HepG2 (cell line): ENCODE data around the gene CDK9. TPM values are rescaled to one million over a fixed set of nuclear protein-coding genes. Genes with fewer than 3 reads are reported as not detected.

Experiments used
- ATAC-seq: fragments of 200-7000 bp; cut with Tn5 transposase; 3 replicates; pipeline ENCODE4 v1.9.1; 2020; ENCODE audit warnings: mild to moderate bottlenecking, moderate library complexity
- BruUV-seq: library from RNA; stranded (reverse); fragments of 400-500 nt; replicated peaks from 2 replicates; lab custom pipeline; 2021; lab: Mats Ljungman, UMichigan
- CTCF ChIA-PET: fragments of 300-600 bp; formaldehyde crosslinking; extraction: SDS; loops from one replicate; lab custom pipeline; 2021; ENCODE audit warnings: low total read pairs, inconsistent platforms, low intra/inter-chr PET ratio; lab: Yijun Ruan, JAX
- POLR2A ChIA-PET: fragments of 350-600 bp; sonication (Branson Sonifier 250); formaldehyde crosslinking; loops from one replicate; lab custom pipeline; 2020; ENCODE audit warnings: antibody characterized with exemption, inconsistent platforms; lab: Yijun Ruan, JAX
- DNase-seq: peaks from one replicate; pipeline ENCODE4 v3.0.0-alpha.2; 2015; ENCODE audit warnings: low spot score
- FAIRE-seq: peaks from 3 replicates; lab custom pipeline; 2011; peaks lifted over from hg19 to GRCh38; lab: Jason Lieb, UNC
- H2AFZ ChIP-seq: one replicate; pipeline ENCODE4 v1.6.1; 2011; ENCODE audit warnings: low read length, inconsistent platforms
- H3K27ac ChIP-seq: fragments of 300-600 bp; 3 replicates; pipeline ENCODE4 v1.8.0; 2011; ENCODE audit warnings: mixed run types, mild to moderate bottlenecking, mixed read lengths, low read length, inconsistent platforms; ENCODE audit not compliant: insufficient read depth; ENCODE audit errors: extremely low read length
- H3K27me3 ChIP-seq, 2 experiments: fragments of 200-600 bp in 1 of 2; 2 replicates in 1 of 2; 3 replicates in 1 of 2; pipeline versions ENCODE4 v1.6.0 to v1.8.0; 2011; ENCODE audit warnings: low read length in 2 of 2, mild to moderate bottlenecking in 2 of 2, moderate library complexity in 2 of 2, inconsistent platforms in 1 of 2; ENCODE audit not compliant: insufficient read depth in 2 of 2, control insufficient read depth in 1 of 2
- H3K36me3 ChIP-seq, 2 experiments: fragments of 200-600 bp in 1 of 2; replicated peaks in 1 of 2; 2 replicates in 1 of 2; 3 replicates in 1 of 2; pipeline versions ENCODE4 v1.5.1 to v1.8.0; 2011; ENCODE audit warnings: low read length in 2 of 2, inconsistent platforms in 1 of 2; ENCODE audit not compliant: insufficient read depth in 2 of 2, control insufficient read depth in 1 of 2
- H3K4me1 ChIP-seq: 2 replicates; pipeline ENCODE4 v1.5.1; 2012; ENCODE audit warnings: low read length, inconsistent platforms; ENCODE audit not compliant: insufficient read depth
- H3K4me2 ChIP-seq: 2 replicates; pipeline ENCODE4 v1.6.0; 2011; ENCODE audit warnings: low read depth, low read length, inconsistent platforms
- H3K4me3 ChIP-seq, 3 experiments: fragments of 200-600 bp in 1 of 3; sonication (generic), shearing (Covaris generic) in 1 of 3; replicated peaks in 1 of 3; 2 replicates each; pipeline ENCODE4 v1.5.1; 2011 to 2016; ENCODE audit warnings: low read length in 3 of 3, inconsistent platforms in 2 of 3, low read depth in 2 of 3, mild to moderate bottlenecking in 2 of 3, control low read depth in 1 of 3, mixed read lengths in 1 of 3; ENCODE audit not compliant: insufficient read depth in 1 of 3
- H3K79me2 ChIP-seq: one replicate; pipeline ENCODE4 v1.6.1; 2011; ENCODE audit warnings: low read length, inconsistent platforms; ENCODE audit not compliant: insufficient read depth
- H3K9ac ChIP-seq: 2 replicates; pipeline ENCODE4 v1.6.0; 2011; ENCODE audit warnings: mild to moderate bottlenecking, low read depth, low read length, inconsistent platforms; ENCODE audit not compliant: insufficient read depth
- H3K9me3 ChIP-seq: 2 replicates; pipeline ENCODE4 v1.5.1; 2012; ENCODE audit warnings: mild to moderate bottlenecking, low read length
- H4K20me1 ChIP-seq: 2 replicates; pipeline ENCODE4 v1.6.0; 2011; ENCODE audit warnings: inconsistent platforms, mild to moderate bottlenecking, low read length, moderate library complexity; ENCODE audit not compliant: insufficient read depth
- BHLHE40 ChIP-seq: IDR thresholded peaks from 2 replicates; pipeline ENCODE4 v1.6.1; 2011; ENCODE audit warnings: low read length, improper control_type of control experiment
- ETV6 ChIP-seq: sonication (generic); formaldehyde crosslinking; conservative IDR thresholded peaks from 2 replicates; pipeline ENCODE4 v1.4.0; 2020; ENCODE audit warnings: missing genetic modification reagents
- RFXAP ChIP-seq: sonication (generic); formaldehyde crosslinking; IDR thresholded peaks from 2 replicates; pipeline ENCODE4 v1.4.0; 2020; ENCODE audit warnings: missing genetic modification reagents, borderline replicate concordance
- ZMYM4 ChIP-seq: sonication (generic); formaldehyde crosslinking; IDR thresholded peaks from 2 replicates; pipeline ENCODE4 v1.8.1; 2023; ENCODE audit warnings: mild to moderate bottlenecking, missing genetic modification reagents
- ZNF205 ChIP-seq: IDR thresholded peaks from 2 replicates; pipeline ENCODE4 v1.6.1; 2018; ENCODE audit warnings: missing biosample characterization, missing genetic modification reagents
- WGBS: methylation state at CpG from one replicate; pipeline ENCODE4 v1.1.6; 2017; ENCODE audit warnings: low lambda C conversion rate; 5-methylcytosine and 5-hydroxymethylcytosine counted together
- in situ Hi-C: cut with HindIII; loops from 2 replicates; pipeline ENCODE4 v1.10.0; 2017; ENCODE audit warnings: low pct_unique_long_range_greater_than_20kb; ENCODE audit not compliant: extremely low pct_ligation_motif_present
- intact Hi-C: fragments of 100-400 bp; cut with micrococcal nuclease; formaldehyde crosslinking; loops from one replicate; pipeline ENCODE4 v1.10.0; 2022; ENCODE audit not compliant: unreplicated experiment
- polyA plus RNA-seq, 8 experiments: library from polyadenylated mRNA; depleted of rRNA in 3 of 8; stranded (reverse) in 7 of 8; unstranded in 1 of 8; fragments of >200 nt; fragmentation: Illumina TruSeq in 4 of 8; extraction: Trizol in 4 of 8; gene quantifications; 2 replicates each; pipeline versions ENCODE4 v1.2.1 to v1.2.3, GENCODE V29; 2011 to 2016; ENCODE audit warnings: low read depth in 4 of 8, missing spikeins in 1 of 8, mixed read lengths in 1 of 8; ENCODE audit not compliant: insufficient read depth in 1 of 8
- total RNA-seq, 5 experiments: library from RNA; depleted of rRNA; stranded (reverse); fragments of >200 nt; fragmentation: Illumina TruSeq; extraction: Trizol; gene quantifications; 2 replicates each; pipeline ENCODE4 v1.2.3, GENCODE V29; 2016; ENCODE audit warnings: low read depth in 1 of 5
- TF ChIP-seq, protein P1 (sequence below): sonication (generic); formaldehyde crosslinking; IDR thresholded peaks from 2 replicates; pipeline ENCODE4 v1.5.0; 2020; ENCODE audit warnings: mild to moderate bottlenecking, missing genetic modification reagents
- TF ChIP-seq, protein P2 (sequence below): sonication (generic); formaldehyde crosslinking; IDR thresholded peaks from 2 replicates; pipeline ENCODE4 v1.9.0; 2021; ENCODE audit warnings: mild to moderate bottlenecking, missing genetic modification reagents

Gene CDK9
- total and polyA plus RNA-seq, 2 of the 13 experiments (the other 11 are each of a cell fraction or from before 2014, with no cell fraction given): 16.8 to 21.5 TPM

DNA sequence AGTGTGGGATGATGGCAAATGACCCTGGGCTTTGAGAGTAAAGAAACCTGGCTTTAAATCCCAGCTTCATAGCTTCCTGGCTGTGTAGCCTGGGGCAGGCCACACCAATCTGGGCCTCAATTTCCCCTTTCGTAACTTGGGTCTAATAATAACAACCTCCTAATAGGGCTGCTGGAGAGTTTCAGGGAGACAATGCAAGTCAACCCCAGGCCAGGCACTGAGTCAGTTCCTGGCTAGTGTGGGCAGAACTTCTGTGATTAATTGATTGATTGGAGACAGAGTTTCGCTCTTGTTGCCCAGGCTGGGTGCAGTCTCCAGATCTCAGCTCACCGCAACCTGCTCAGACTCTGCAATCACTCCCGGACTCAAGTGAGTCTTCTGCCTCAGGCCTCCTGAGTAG is 4.0 kb upstream of the CDK9 start:
- Histone ChIP-seq H3K9ac (no peak overlapping the region), H2AFZ (no peak overlapping the region), H3K4me2 (no peak overlapping the region), H3K4me1 (peaks cover 32% of the 10 kb centered on the region), H3K36me3 (no peaks in the 10 kb centered on the region), H4K20me1 (peaks cover 8% of the 10 kb centered on the region; the same call in 1 of the 2 replicates), H3K4me3 (no peak overlapping the region), H3K27me3 (peaks cover 1 to 32% of the 10 kb centered on the region in 2 experiments; a peak in 2 of 5 replicates), H3K27ac (no peak overlapping the region), H3K79me2 (peaks cover 7% of the 10 kb centered on the region), H3K9me3 (no peaks in the 10 kb centered on the region)
- ATAC-seq (no peak), DNase-seq (no peak), FAIRE-seq (no peak)
- BruUV-seq: no TSS peak
- no peak for TF ChIP-seq ZNF205 (CRISPR knock-in tag)
- no peak for TF ChIP-seq ETV6 (CRISPR knock-in tag)
- no peak for TF ChIP-seq ZMYM4 (CRISPR knock-in tag)
- no peak for TF ChIP-seq BHLHE40
- TF ChIP-seq RFXAP (CRISPR knock-in tag): no peak
- TF ChIP-seq, protein P1, sequence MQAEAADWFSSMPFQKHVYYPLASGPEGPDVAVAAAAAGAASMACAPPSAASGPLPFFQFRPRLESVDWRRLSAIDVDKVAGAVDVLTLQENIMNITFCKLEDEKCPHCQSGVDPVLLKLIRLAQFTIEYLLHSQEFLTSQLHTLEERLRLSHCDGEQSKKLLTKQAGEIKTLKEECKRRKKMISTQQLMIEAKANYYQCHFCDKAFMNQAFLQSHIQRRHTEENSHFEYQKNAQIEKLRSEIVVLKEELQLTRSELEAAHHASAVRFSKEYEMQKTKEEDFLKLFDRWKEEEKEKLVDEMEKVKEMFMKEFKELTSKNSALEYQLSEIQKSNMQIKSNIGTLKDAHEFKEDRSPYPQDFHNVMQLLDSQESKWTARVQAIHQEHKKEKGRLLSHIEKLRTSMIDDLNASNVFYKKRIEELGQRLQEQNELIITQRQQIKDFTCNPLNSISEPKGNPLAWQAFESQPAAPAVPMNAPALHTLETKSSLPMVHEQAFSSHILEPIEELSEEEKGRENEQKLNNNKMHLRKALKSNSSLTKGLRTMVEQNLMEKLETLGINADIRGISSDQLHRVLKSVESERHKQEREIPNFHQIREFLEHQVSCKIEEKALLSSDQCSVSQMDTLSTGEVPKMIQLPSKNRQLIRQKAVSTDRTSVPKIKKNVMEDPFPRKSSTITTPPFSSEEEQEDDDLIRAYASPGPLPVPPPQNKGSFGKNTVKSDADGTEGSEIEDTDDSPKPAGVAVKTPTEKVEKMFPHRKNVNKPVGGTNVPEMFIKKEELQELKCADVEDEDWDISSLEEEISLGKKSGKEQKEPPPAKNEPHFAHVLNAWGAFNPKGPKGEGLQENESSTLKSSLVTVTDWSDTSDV (CRISPR knock-in tag): no peak
- TF ChIP-seq, protein P2, sequence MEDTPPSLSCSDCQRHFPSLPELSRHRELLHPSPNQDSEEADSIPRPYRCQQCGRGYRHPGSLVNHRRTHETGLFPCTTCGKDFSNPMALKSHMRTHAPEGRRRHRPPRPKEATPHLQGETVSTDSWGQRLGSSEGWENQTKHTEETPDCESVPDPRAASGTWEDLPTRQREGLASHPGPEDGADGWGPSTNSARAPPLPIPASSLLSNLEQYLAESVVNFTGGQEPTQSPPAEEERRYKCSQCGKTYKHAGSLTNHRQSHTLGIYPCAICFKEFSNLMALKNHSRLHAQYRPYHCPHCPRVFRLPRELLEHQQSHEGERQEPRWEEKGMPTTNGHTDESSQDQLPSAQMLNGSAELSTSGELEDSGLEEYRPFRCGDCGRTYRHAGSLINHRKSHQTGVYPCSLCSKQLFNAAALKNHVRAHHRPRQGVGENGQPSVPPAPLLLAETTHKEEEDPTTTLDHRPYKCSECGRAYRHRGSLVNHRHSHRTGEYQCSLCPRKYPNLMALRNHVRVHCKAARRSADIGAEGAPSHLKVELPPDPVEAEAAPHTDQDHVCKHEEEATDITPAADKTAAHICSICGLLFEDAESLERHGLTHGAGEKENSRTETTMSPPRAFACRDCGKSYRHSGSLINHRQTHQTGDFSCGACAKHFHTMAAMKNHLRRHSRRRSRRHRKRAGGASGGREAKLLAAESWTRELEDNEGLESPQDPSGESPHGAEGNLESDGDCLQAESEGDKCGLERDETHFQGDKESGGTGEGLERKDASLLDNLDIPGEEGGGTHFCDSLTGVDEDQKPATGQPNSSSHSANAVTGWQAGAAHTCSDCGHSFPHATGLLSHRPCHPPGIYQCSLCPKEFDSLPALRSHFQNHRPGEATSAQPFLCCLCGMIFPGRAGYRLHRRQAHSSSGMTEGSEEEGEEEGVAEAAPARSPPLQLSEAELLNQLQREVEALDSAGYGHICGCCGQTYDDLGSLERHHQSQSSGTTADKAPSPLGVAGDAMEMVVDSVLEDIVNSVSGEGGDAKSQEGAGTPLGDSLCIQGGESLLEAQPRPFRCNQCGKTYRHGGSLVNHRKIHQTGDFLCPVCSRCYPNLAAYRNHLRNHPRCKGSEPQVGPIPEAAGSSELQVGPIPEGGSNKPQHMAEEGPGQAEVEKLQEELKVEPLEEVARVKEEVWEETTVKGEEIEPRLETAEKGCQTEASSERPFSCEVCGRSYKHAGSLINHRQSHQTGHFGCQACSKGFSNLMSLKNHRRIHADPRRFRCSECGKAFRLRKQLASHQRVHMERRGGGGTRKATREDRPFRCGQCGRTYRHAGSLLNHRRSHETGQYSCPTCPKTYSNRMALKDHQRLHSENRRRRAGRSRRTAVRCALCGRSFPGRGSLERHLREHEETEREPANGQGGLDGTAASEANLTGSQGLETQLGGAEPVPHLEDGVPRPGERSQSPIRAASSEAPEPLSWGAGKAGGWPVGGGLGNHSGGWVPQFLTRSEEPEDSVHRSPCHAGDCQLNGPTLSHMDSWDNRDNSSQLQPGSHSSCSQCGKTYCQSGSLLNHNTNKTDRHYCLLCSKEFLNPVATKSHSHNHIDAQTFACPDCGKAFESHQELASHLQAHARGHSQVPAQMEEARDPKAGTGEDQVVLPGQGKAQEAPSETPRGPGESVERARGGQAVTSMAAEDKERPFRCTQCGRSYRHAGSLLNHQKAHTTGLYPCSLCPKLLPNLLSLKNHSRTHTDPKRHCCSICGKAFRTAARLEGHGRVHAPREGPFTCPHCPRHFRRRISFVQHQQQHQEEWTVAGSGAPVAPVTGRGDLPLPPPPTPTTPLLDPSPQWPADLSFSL (CRISPR knock-in tag): no peak
- CTCF ChIA-PET: no interaction called here
- in situ Hi-C loops (loop anchor here (5.0 kb wide), 1 partner anchor 45 kb away; the partner anchor contains the start of gene TOR2A), intact Hi-C loops (no loop called here)
- POLR2A ChIA-PET: no interaction called here
- WGBS: 63% methylated on average over 3 of the region's 4 CpGs
